Muscle layer of duodenum (tissue), 2 donors: ENCODE results near the gene RELCH.
A peak's percentile ranks its signal among the peaks of the same experiment; 100 is the strongest.

Source experiments
- H3K27ac ChIP-seq: one replicate; pipeline ENCODE4 v1.7.0; 2013; ENCODE audit warnings: mild to moderate bottlenecking, low read length
- H3K27me3 ChIP-seq: one replicate; pipeline ENCODE4 v1.7.0; 2013; ENCODE audit warnings: low read depth, mild to moderate bottlenecking, control low read depth, low read length
- H3K36me3 ChIP-seq, 2 donors: one replicate each; pipeline ENCODE4 v1.7.0; 2013; ENCODE audit warnings: low read length in 2 of 2, control low read depth in 1 of 2, mild to moderate bottlenecking in 1 of 2; ENCODE audit not compliant: insufficient read depth in 2 of 2, control insufficient read depth in 1 of 2
- H3K4me1 ChIP-seq, 2 donors: one replicate each; pipeline ENCODE4 v1.7.0; 2013; ENCODE audit warnings: low read length in 2 of 2, mild to moderate bottlenecking in 2 of 2, control low read depth in 1 of 2, moderate library complexity in 1 of 2; ENCODE audit not compliant: insufficient read depth in 2 of 2, control insufficient read depth in 1 of 2
- H3K4me3 ChIP-seq, 2 donors: one replicate each; pipeline ENCODE4 v1.7.0; 2013; ENCODE audit warnings: low read length in 2 of 2, low read depth in 1 of 2, mild to moderate bottlenecking in 1 of 2
- H3K9me3 ChIP-seq, 2 donors: one replicate each; pipeline ENCODE4 v1.7.0; 2013; ENCODE audit warnings: low read length in 2 of 2, control low read depth in 1 of 2, mild to moderate bottlenecking in 1 of 2; ENCODE audit not compliant: control insufficient read depth in 1 of 2
- donor health status: healthy.

RELCH gene, protein sequence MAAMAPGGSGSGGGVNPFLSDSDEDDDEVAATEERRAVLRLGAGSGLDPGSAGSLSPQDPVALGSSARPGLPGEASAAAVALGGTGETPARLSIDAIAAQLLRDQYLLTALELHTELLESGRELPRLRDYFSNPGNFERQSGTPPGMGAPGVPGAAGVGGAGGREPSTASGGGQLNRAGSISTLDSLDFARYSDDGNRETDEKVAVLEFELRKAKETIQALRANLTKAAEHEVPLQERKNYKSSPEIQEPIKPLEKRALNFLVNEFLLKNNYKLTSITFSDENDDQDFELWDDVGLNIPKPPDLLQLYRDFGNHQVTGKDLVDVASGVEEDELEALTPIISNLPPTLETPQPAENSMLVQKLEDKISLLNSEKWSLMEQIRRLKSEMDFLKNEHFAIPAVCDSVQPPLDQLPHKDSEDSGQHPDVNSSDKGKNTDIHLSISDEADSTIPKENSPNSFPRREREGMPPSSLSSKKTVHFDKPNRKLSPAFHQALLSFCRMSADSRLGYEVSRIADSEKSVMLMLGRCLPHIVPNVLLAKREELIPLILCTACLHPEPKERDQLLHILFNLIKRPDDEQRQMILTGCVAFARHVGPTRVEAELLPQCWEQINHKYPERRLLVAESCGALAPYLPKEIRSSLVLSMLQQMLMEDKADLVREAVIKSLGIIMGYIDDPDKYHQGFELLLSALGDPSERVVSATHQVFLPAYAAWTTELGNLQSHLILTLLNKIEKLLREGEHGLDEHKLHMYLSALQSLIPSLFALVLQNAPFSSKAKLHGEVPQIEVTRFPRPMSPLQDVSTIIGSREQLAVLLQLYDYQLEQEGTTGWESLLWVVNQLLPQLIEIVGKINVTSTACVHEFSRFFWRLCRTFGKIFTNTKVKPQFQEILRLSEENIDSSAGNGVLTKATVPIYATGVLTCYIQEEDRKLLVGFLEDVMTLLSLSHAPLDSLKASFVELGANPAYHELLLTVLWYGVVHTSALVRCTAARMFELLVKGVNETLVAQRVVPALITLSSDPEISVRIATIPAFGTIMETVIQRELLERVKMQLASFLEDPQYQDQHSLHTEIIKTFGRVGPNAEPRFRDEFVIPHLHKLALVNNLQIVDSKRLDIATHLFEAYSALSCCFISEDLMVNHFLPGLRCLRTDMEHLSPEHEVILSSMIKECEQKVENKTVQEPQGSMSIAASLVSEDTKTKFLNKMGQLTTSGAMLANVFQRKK

DNA sequence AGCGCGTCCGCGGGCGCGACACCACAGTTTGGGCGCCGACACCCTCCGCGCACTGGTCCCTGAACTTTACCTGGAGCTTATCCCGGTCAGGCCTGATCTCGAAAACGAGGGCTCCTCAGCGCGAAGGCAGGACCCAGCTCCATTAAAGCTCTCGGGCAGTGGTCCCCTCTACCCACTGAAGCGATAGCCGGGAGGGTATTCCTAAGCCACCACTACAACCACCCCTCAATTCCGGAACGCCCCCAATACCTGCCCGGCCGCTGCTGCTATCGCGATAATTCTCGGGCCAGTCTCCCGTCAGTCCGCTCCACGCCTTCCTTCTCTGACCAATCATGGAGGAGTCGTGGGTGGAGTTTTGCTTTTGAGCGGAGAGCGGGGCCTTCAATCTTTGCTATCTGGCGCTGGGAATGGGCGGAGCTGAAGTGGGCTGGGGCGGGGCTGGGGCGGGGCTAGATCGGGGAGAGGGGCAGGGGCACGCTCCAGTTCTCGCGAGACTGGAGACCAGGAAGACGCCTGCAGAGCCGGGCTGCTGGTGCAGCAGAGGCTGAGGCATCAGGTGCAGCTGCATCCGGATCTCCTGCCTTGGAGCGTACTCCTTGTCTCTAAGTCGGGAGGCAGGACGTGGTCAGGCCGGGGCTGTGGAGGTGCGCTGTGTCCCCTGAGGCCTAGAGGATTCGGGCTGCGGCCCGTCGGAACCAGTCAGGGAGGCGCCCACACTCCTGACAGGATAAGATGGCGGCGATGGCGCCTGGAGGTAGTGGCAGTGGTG is at the start of gene RELCH, which contains the start of gene PIGN:
RELCH (plus strand) TSS at position 482 of the 769 bp plus-strand sequence; CDS start at position 733, 251 bp downstream.
PIGN (minus strand) TSS at position 283 of the 769 bp plus-strand sequence. CDS start 25,703 bp downstream, outside the sequence.
- peak within 1 kb of the TSS; percentile 98 to 100 for H3K4me3 ChIP-seq
- no peaks in the 10 kb centered on the region for H3K27me3 ChIP-seq
- H3K27ac ChIP-seq, result peak within 1 kb of the TSS; percentile 75
- peaks cover 10 to 39% of the 10 kb centered on the region in 2 donors for H3K4me1 ChIP-seq
- H3K9me3 ChIP-seq, result no peaks in the 10 kb centered on the region
- H3K36me3 ChIP-seq, result no peaks in the 10 kb centered on the region

GRCh38 chr18:62138461-62139235 is 48.4 kb upstream of the RELCH start:
- no peaks in the 10 kb centered on the region for H3K4me1 ChIP-seq
- no peaks in the 10 kb centered on the region for H3K9me3 ChIP-seq
- H3K27me3 ChIP-seq, result no peaks in the 10 kb centered on the region
- no peak overlapping the region for H3K27ac ChIP-seq
- H3K4me3 ChIP-seq, result no peak overlapping the region
- H3K36me3 ChIP-seq, result peaks cover 0 to 24% of the 10 kb centered on the region in 2 donors

GRCh38 chr18:62140259-62140658 is 46.8 kb upstream of the RELCH start:
- Histone ChIP-seq H3K9me3 (no peaks in the 10 kb centered on the region), H3K4me3 (no peak overlapping the region), H3K4me1 (no peaks in the 10 kb centered on the region), H3K27ac (no peak overlapping the region), H3K36me3 (peaks cover 4 to 31% of the 10 kb centered on the region in 2 donors), H3K27me3 (no peaks in the 10 kb centered on the region)

GRCh38 chr18:62144338-62144737 is 42.7 kb upstream of the RELCH start:
- Histone ChIP-seq H3K27me3 (no peaks in the 10 kb centered on the region), H3K36me3 (peaks cover 7 to 14% of the 10 kb centered on the region in 2 donors)

DNA sequence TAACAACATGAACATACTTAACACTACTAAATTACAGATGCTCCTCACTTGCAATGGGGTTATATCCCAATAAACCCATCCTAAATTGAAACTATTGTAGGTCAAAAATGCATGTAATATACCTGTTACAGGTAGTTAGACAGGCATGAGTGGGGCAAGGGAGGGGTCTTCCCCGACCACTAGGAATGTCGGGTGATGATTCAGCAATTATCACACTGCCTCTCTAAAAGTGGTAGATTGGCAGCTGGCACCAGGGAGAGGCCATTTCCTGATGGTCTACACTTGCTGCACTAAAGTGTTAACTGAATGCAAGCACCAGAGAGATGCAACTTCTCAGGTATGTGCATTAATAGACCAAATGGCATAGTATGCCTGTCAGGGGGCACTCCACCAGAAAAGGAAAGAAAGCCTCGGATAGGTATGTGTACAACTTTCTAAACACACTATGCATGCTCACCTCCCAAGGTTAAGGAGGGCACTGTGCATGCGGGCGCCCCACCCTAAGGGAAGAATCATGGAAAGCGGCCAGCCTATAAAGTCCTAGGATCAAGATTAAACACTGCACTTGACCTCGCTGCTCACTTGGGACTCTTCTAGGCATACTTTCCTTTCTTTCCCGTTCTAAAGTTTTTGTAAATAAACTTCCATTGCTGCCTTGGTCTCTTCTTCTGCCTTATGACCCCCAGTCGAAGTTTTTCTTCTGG is 35.8 kb upstream of the RELCH start:
- H3K9me3 ChIP-seq, result no peaks in the 10 kb centered on the region
- no peaks in the 10 kb centered on the region for H3K27me3 ChIP-seq
- H3K4me3 ChIP-seq, result no peak overlapping the region
- no peaks in the 10 kb centered on the region for H3K4me1 ChIP-seq
- H3K27ac ChIP-seq, result no peak overlapping the region
- H3K36me3 ChIP-seq, result peaks cover 2 to 8% of the 10 kb centered on the region in 2 donors

More at GRCh38 chr18:62144338-62144737, 42.7 kb upstream of the RELCH start:
- H3K4me1 ChIP-seq, result no peaks in the 10 kb centered on the region
- H3K27ac ChIP-seq, result no peak overlapping the region
- no peak overlapping the region for H3K4me3 ChIP-seq
- H3K9me3 ChIP-seq, result no peaks in the 10 kb centered on the region

DNA sequence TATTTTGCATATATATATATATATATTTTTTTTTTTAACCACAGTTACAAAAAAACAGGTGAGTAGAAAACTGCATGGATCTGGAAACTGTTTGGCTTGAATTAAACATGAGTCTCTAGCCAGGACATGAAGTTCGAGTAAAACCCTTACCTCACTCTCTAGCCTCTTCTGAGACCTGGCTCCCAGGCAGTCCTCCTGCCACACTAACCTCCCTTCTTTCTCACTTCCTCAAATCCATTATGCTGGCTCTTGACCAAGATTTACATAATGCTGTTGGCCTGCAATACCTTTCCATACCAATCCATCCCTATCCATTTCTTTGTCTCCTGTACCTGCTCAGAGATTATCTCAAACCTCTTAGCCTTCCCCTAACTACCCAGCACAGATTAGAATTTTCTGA is 34.2 kb upstream of the RELCH start:
- Histone ChIP-seq H3K4me3 (no peak overlapping the region), H3K4me1 (no peaks in the 10 kb centered on the region), H3K27me3 (no peaks in the 10 kb centered on the region), H3K9me3 (no peaks in the 10 kb centered on the region), H3K27ac (no peak overlapping the region), H3K36me3 (peaks cover 0 to 8% of the 10 kb centered on the region in 2 donors)

GRCh38 chr18:62157843-62158242 is 29.2 kb upstream of the RELCH start:
- no peaks in the 10 kb centered on the region for H3K27me3 ChIP-seq
- no peaks in the 10 kb centered on the region for H3K4me1 ChIP-seq
- H3K4me3 ChIP-seq, result no peak overlapping the region
- H3K27ac ChIP-seq, result no peak overlapping the region
- no peaks in the 10 kb centered on the region for H3K9me3 ChIP-seq
- peaks cover 0 to 14% of the 10 kb centered on the region in 2 donors for H3K36me3 ChIP-seq

- Histone ChIP-seq H3K27ac (no peak overlapping the region), H3K36me3 (peaks cover 0 to 7% of the 10 kb centered on the region in 2 donors), H3K27me3 (no peaks in the 10 kb centered on the region)
Measured at GRCh38 chr18:62164310-62164709, 22.7 kb upstream of the RELCH start.

DNA sequence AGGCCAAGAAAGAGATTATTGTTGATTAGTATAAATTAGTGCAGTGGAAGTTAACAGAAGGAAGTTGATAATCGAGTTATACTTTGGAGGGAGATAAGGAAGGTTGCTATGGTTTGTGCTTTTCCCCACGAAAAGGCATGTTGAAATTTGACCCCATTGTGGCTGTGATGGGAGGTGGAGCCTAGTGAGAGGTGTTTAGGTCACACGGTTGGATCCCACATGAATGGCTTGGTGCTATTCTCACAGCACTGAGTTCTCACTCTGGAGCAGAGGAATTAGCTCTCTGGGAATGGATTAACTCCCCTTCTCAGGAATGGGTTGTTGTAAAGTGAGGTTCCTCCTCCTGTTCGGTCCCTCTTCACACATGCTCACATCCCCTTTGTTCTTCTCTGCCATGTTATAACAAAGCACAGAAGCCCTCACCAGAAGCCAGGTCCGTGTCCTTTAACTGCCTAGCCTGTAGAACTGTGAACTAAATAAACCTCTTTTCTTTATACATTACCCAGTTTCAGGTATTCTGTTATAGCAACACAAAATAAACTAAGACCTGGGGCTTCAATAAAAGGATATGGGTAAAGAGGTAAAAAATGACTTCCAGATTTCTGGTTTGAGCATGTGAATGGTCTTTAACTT is 22.1 kb upstream of the RELCH start:
- no peaks in the 10 kb centered on the region for H3K27me3 ChIP-seq
- no peak overlapping the region for H3K27ac ChIP-seq
- no peak overlapping the region for H3K4me3 ChIP-seq
- peaks cover 0 to 6% of the 10 kb centered on the region in 2 donors for H3K36me3 ChIP-seq
- H3K4me1 ChIP-seq, result no peaks in the 10 kb centered on the region
- no peaks in the 10 kb centered on the region for H3K9me3 ChIP-seq

More at GRCh38 chr18:62164310-62164709, 22.7 kb upstream of the RELCH start:
- no peaks in the 10 kb centered on the region for H3K9me3 ChIP-seq
- no peak overlapping the region for H3K4me3 ChIP-seq
- H3K4me1 ChIP-seq, result no peaks in the 10 kb centered on the region
